Measurements from ENCODE around the gene ATP10D. TPM values are rescaled to one million over a fixed set of nuclear protein-coding genes. Genes with fewer than 3 reads are reported as not detected.
A peak's percentile ranks its signal among the peaks of the same experiment; 100 is the strongest.
"Not testable (repeated sequence)": the region's sequence is repeated elsewhere in the genome, so short reads cannot be mapped to it uniquely, and the experiment has no call there.

The ATP10D gene
- total RNA-seq, 2 donors from 2014 or later, result 11.3 to 14.1 TPM

GRCh38 chr4:47485768-47486167, 693 bp downstream of the ATP10D start:
- intact Hi-C loops (cut with DNase I), result no loop called here
- peak in 1 of 2 donors; percentile 11 for ATAC-seq
- DNase-seq, result no peak

GRCh38 chr4:47486231-47486673, 1.2 kb downstream of the ATP10D start:
- intact Hi-C loops (cut with DNase I), result no loop called here
- ATAC-seq (no peak), DNase-seq (no peak)

- intact Hi-C loops (cut with DNase I); DNase-seq; ATAC-seq: not testable (repeated sequence)
These were observed 1.7 kb downstream of the ATP10D start for GRCh38 chr4:47486727-47487126.

GRCh38 chr4:47488706-47489105, 3.6 kb downstream of the ATP10D start:
- DNase-seq (no peak), ATAC-seq (no peak)
- intact Hi-C loops (cut with DNase I), result no loop called here

- peak; percentile 49 to 71 for ATAC-seq
- no peak for DNase-seq
- intact Hi-C loops (cut with DNase I), result no loop called here
These were observed 5.5 kb downstream of the ATP10D start for GRCh38 chr4:47490550-47490949.

GRCh38 chr4:47493238-47494123, 8.4 kb downstream of the ATP10D start:
- no peak for DNase-seq
- ATAC-seq, result no peak
- intact Hi-C loops (cut with DNase I), result no loop called here

GRCh38 chr4:47494124-47494430, 9.0 kb downstream of the ATP10D start:
- ATAC-seq (no peak), DNase-seq (no peak)
- intact Hi-C loops (cut with DNase I), result no loop called here

- intact Hi-C loops (cut with DNase I), result no loop called here
- ATAC-seq, result no peak
These were observed 13.8 kb downstream of the ATP10D start for GRCh38 chr4:47498899-47499298.

GRCh38 chr4:47499700-47500099, 14.6 kb downstream of the ATP10D start:
- DNase-seq (no peak), ATAC-seq (no peak)
- intact Hi-C loops (cut with DNase I), result no loop called here

More at GRCh38 chr4:47498899-47499298, 13.8 kb downstream of the ATP10D start:
- no peak for DNase-seq

- ATAC-seq, result no peak
- intact Hi-C loops (cut with DNase I), result no loop called here
These were observed 15.7 kb downstream of the ATP10D start for GRCh38 chr4:47500776-47501175.

GRCh38 chr4:47505147-47505546, 20.1 kb downstream of the ATP10D start:
- DNase-seq, result no peak
- intact Hi-C loops (cut with DNase I), result no loop called here
- no peak for ATAC-seq

More at GRCh38 chr4:47500776-47501175, 15.7 kb downstream of the ATP10D start:
- DNase-seq, result no peak

GRCh38 chr4:47505666-47506065, 20.6 kb downstream of the ATP10D start:
- no peak for DNase-seq
- intact Hi-C loops (cut with DNase I), result no loop called here
- ATAC-seq, result no peak

- intact Hi-C loops (cut with DNase I), result no loop called here
- DNase-seq, result no peak
- ATAC-seq, result peak; percentile 23 to 65
These were observed 25.6 kb downstream of the ATP10D start for GRCh38 chr4:47510506-47511143.

- DNase-seq (no peak), ATAC-seq (no peak)
- intact Hi-C loops (cut with DNase I), result no loop called here
These were observed 28.4 kb downstream of the ATP10D start for GRCh38 chr4:47513461-47513860.

- intact Hi-C loops (cut with DNase I), result no loop called here
- no peak for ATAC-seq
- no peak for DNase-seq
These were observed 34.3 kb downstream of the ATP10D start for GRCh38 chr4:47519239-47519883.

GRCh38 chr4:47525154-47525819, 40.2 kb downstream of the ATP10D start:
- intact Hi-C loops (cut with DNase I), result no loop called here
- peak; percentile 31 for DNase-seq
- peak; percentile 68 to 95 for ATAC-seq

- no peak for DNase-seq
- ATAC-seq, result no peak
- intact Hi-C loops (cut with DNase I), result no loop called here
These were observed 41.2 kb downstream of the ATP10D start for GRCh38 chr4:47526281-47526680.

GRCh38 chr4:47528646-47529045, 43.6 kb downstream of the ATP10D start:
- DNase-seq; intact Hi-C loops (cut with DNase I); ATAC-seq: not testable (repeated sequence)

- ATAC-seq, result no peak
- intact Hi-C loops (cut with DNase I), result no loop called here
- no peak for DNase-seq
These were observed 45.7 kb downstream of the ATP10D start for GRCh38 chr4:47530801-47531200.
